IMR-90 (cell line): Measurements from ENCODE around the gene ZNF358. TPM values are rescaled to one million over a fixed set of nuclear protein-coding genes. Genes with fewer than 3 reads are reported as not detected.
A peak's percentile ranks its signal among the peaks of the same experiment; 100 is the strongest.

Experiments used
- ATAC-seq: fragments of 200-7000 bp; cut with Tn5 transposase; 2 replicates; pipeline ENCODE4 v1.9.1; 2020; ENCODE audit warnings: low read depth, mild to moderate bottlenecking, moderate library complexity
- BruUV-seq: library from RNA; stranded (reverse); fragments of 400-500 nt; replicated peaks from 2 replicates; lab custom pipeline; 2021; lab: Mats Ljungman, UMichigan
- CTCF ChIA-PET: fragments of 300-600 bp; formaldehyde crosslinking; extraction: SDS; loops from one replicate; lab custom pipeline; 2021; ENCODE audit warnings: antibody characterized with exemption; lab: Yijun Ruan, JAX
- POLR2A ChIA-PET: fragments of 300-600 bp; sonication (Branson Sonifier 250); formaldehyde crosslinking; loops from one replicate; lab custom pipeline; 2022; ENCODE audit warnings: antibody characterized with exemption; ENCODE audit not compliant: unreplicated experiment; lab: Charles Lee
- DNase-seq: peaks from one replicate; pipeline ENCODE4 v3.0.0; 2013
- H2AFZ ChIP-seq: replicated peaks from 2 replicates; pipeline ENCODE3; 2013; ENCODE audit warnings: low read length, mild to moderate bottlenecking; ENCODE audit not compliant: poor library complexity
- H2AK5ac ChIP-seq: 2 replicates; pipeline ENCODE4 v1.6.1; 2013; ENCODE audit warnings: low read depth, low read length, inconsistent platforms
- H2AK9ac ChIP-seq: replicated peaks from 2 replicates; pipeline ENCODE3; 2013; ENCODE audit warnings: mild to moderate bottlenecking, low read depth, low read length, moderate library complexity; ENCODE audit not compliant: poor library complexity
- H2BK120ac ChIP-seq: 2 replicates; pipeline ENCODE4 v1.6.1; 2013; ENCODE audit warnings: low read depth, low read length, inconsistent platforms
- H2BK15ac ChIP-seq: 3 replicates; pipeline ENCODE4 v1.6.1; 2013; ENCODE audit warnings: low read depth, low read length, inconsistent platforms
- H2BK20ac ChIP-seq: 2 replicates; pipeline ENCODE4 v1.6.1; 2013; ENCODE audit warnings: low read depth, mild to moderate bottlenecking, inconsistent platforms, low read length, moderate library complexity
- H2BK5ac ChIP-seq: 2 replicates; pipeline ENCODE4 v1.6.1; 2013; ENCODE audit warnings: mild to moderate bottlenecking, low read depth, low read length, inconsistent platforms; ENCODE audit not compliant: poor library complexity, severe bottlenecking
- H3K14ac ChIP-seq: replicated peaks from 2 replicates; pipeline ENCODE4 v1.6.1; 2013; ENCODE audit warnings: low read depth, low read length, inconsistent platforms
- H3K18ac ChIP-seq: 2 replicates; pipeline ENCODE4 v1.6.1; 2013; ENCODE audit warnings: low read depth, low read length, control low read depth
- H3K23ac ChIP-seq: 2 replicates; pipeline ENCODE4 v1.6.1; 2013; ENCODE audit warnings: low read depth, low read length, inconsistent platforms
- H3K27ac ChIP-seq: 2 replicates; pipeline ENCODE4 v1.5.1; 2013; ENCODE audit warnings: mild to moderate bottlenecking, control low read depth, low read length; ENCODE audit not compliant: insufficient read depth
- H3K27me3 ChIP-seq: 2 replicates; pipeline ENCODE4 v1.6.1; 2013; ENCODE audit warnings: low read length; ENCODE audit not compliant: control insufficient read depth, insufficient read depth
- H3K36me3 ChIP-seq: 2 replicates; pipeline ENCODE4 v1.6.1; 2013; ENCODE audit warnings: low read length, mixed read lengths; ENCODE audit not compliant: control insufficient read depth, insufficient read depth
- H3K4ac ChIP-seq: 2 replicates; pipeline ENCODE4 v1.6.1; 2013; ENCODE audit warnings: low read depth, low read length, inconsistent platforms
- H3K4me1 ChIP-seq: 2 replicates; pipeline ENCODE4 v1.6.1; 2013; ENCODE audit warnings: low read length, mixed read lengths; ENCODE audit not compliant: control insufficient read depth, insufficient read depth
- H3K4me2 ChIP-seq: 2 replicates; pipeline ENCODE4 v1.6.1; 2013; ENCODE audit warnings: low read depth, mild to moderate bottlenecking, control low read depth, low read length, moderate library complexity
- H3K4me3 ChIP-seq: 2 replicates; pipeline ENCODE4 v1.5.1; 2013; ENCODE audit warnings: low read depth, mild to moderate bottlenecking, control low read depth, low read length, moderate library complexity; ENCODE audit not compliant: insufficient read depth
- H3K56ac ChIP-seq: 2 replicates; pipeline ENCODE4 v1.6.1; 2013; ENCODE audit warnings: low read length, inconsistent platforms; ENCODE audit not compliant: insufficient read depth; ENCODE audit errors: extremely low read depth
- H3K79me1 ChIP-seq, 2 experiments: 2 replicates each; pipeline ENCODE4 v1.6.1; 2013; ENCODE audit warnings: low read length in 2 of 2, inconsistent platforms in 1 of 2, low read depth in 1 of 2
- H3K9ac ChIP-seq: 2 replicates; pipeline ENCODE4 v1.6.1; 2013; ENCODE audit warnings: low read depth, low read length, control low read depth
- H3K9me1 ChIP-seq: 2 replicates; pipeline ENCODE4 v1.6.1; 2013; ENCODE audit warnings: low read length, inconsistent platforms; ENCODE audit not compliant: insufficient read depth
- H3K9me3 ChIP-seq: 2 replicates; pipeline ENCODE4 v1.6.1; 2013; ENCODE audit warnings: low read length; ENCODE audit not compliant: control insufficient read depth, insufficient read depth
- H4K20me1 ChIP-seq: 2 replicates; pipeline ENCODE4 v1.6.1; 2013; ENCODE audit warnings: low read length, inconsistent platforms; ENCODE audit not compliant: insufficient read depth
- H4K5ac ChIP-seq: 2 replicates; pipeline ENCODE4 v1.6.1; 2013; ENCODE audit warnings: mild to moderate bottlenecking, low read depth, low read length, control low read depth
- H4K8ac ChIP-seq, 2 experiments: 2 replicates each; pipeline ENCODE4 v1.6.1; 2013; ENCODE audit warnings: low read depth in 2 of 2, low read length in 2 of 2, control low read depth in 1 of 2, inconsistent platforms in 1 of 2
- H4K91ac ChIP-seq: 2 replicates; pipeline ENCODE4 v1.6.1; 2013; ENCODE audit warnings: low read depth, low read length, inconsistent platforms; ENCODE audit not compliant: insufficient read depth
- BHLHE40 ChIP-seq: fragments of 150-350 bp; IDR thresholded peaks from 2 replicates; pipeline ENCODE4 v1.6.1; 2016; ENCODE audit warnings: mild to moderate bottlenecking, low read depth, low read length
- CEBPB ChIP-seq: IDR thresholded peaks from 2 replicates; pipeline ENCODE4 v1.6.1; 2012; ENCODE audit warnings: low read depth, low read length, improper control_type of control experiment
- CHD1 ChIP-seq: IDR thresholded peaks from 2 replicates; pipeline ENCODE4 v1.6.1; 2012; ENCODE audit warnings: low read depth, low read length, improper control_type of control experiment
- CTCF ChIP-seq: conservative IDR thresholded peaks from 2 replicates; pipeline ENCODE4 v1.5.1; 2012; ENCODE audit warnings: mild to moderate bottlenecking, low read depth, low read length, improper control_type of control experiment
- FOS ChIP-seq: fragments of 150-350 bp; IDR thresholded peaks from 2 replicates; pipeline ENCODE4 v1.6.1; 2016; ENCODE audit warnings: low read depth, low read length
- MAFK ChIP-seq: IDR thresholded peaks from 2 replicates; pipeline ENCODE4 v1.6.1; 2012; ENCODE audit warnings: low read depth, low read length, improper control_type of control experiment
- MAZ ChIP-seq: IDR thresholded peaks from 2 replicates; pipeline ENCODE4 v1.6.1; 2012; ENCODE audit warnings: low read depth, mild to moderate bottlenecking, low read length, improper control_type of control experiment, moderate library complexity, borderline replicate concordance
- RCOR1 ChIP-seq: IDR thresholded peaks from 2 replicates; pipeline ENCODE4 v1.6.1; 2012; ENCODE audit warnings: mild to moderate bottlenecking, low read length, improper control_type of control experiment; ENCODE audit not compliant: insufficient replicate concordance
- SMC3 ChIP-seq: fragments of 150-350 bp; IDR thresholded peaks from 2 replicates; pipeline ENCODE4 v1.6.1; 2016; ENCODE audit warnings: low read depth, mild to moderate bottlenecking, antibody characterized with exemption, low read length, moderate library complexity
- USF2 ChIP-seq: fragments of 150-350 bp; IDR thresholded peaks from 2 replicates; pipeline ENCODE4 v1.6.1; 2017; ENCODE audit warnings: mild to moderate bottlenecking, antibody characterized with exemption, low read length, low read depth
- WGBS, 2 experiments: methylation state at CpG; one replicate each; pipeline versions ENCODE4 v1.1.5 to v1.1.7; 2013; ENCODE audit warnings: missing lambda C conversion rate in 2 of 2; ENCODE audit not compliant: insufficient read length in 1 of 2; ENCODE audit errors: extremely low coverage in 2 of 2; 5-methylcytosine and 5-hydroxymethylcytosine counted together
- dilution Hi-C: fragments of 300-500 bp; cut with HindIII; formaldehyde crosslinking; loops from one replicate; pipeline ENCODE4 v1.14.3; 2018; ENCODE audit warnings: low sequenced_read_pairs; ENCODE audit not compliant: unreplicated experiment
- in situ Hi-C: fragments of 300-500 bp; cut with MboI; formaldehyde crosslinking; loops from 3 replicates; pipeline ENCODE4 v1.14.3; 2019; ENCODE audit warnings: low sequenced_read_pairs, inconsistent platforms, mixed read lengths
- intact Hi-C: fragments of 100-400 bp; cut with micrococcal nuclease; formaldehyde crosslinking; loops from 2 replicates; pipeline ENCODE4 v1.10.0; 2022
- polyA plus RNA-seq, 3 experiments: library from polyadenylated mRNA; depleted of rRNA; stranded (reverse); fragments of >200 nt; gene quantifications; 2 replicates each; pipeline ENCODE4 v1.2.3, GENCODE V29; 2012; ENCODE audit warnings: low replicate concordance in 1 of 3
- total RNA-seq: library from RNA; depleted of rRNA; stranded (reverse); fragments of >200 nt; gene quantifications from 2 replicates; pipeline ENCODE4 v1.2.3, GENCODE V29; 2012

The ZNF358 gene
- total and polyA plus RNA-seq, 2 of the 4 experiments (the other 2 are of a cell fraction) = 5.4 to 30.7 TPM

- intact Hi-C loops (no loop called here), dilution Hi-C loops (no loop called here), in situ Hi-C loops (loop anchor here (5.0 kb wide), 1 partner anchor 237 kb away; no protein-coding TSS in a partner anchor)
- no peaks in the 10 kb centered on the region for H3K4me1 ChIP-seq
- no peak overlapping the region for H2BK15ac ChIP-seq
- no peak overlapping the region for H3K4ac ChIP-seq
- no peaks in the 10 kb centered on the region for H3K27me3 ChIP-seq
- no peak overlapping the region for H2BK5ac ChIP-seq
- no peak overlapping the region for H2AK9ac ChIP-seq
- H3K14ac ChIP-seq = no peak overlapping the region
- no peak overlapping the region for H3K4me2 ChIP-seq
- no peaks in the 10 kb centered on the region for H3K9me1 ChIP-seq
- DNase-seq (no peak), ATAC-seq (no peak)
- CTCF ChIA-PET = interaction anchor here (4.8 kb wide), 1 partner anchor 235 kb away, joined by 53 read pairs; no protein-coding TSS in a partner anchor
- no peak overlapping the region for H3K18ac ChIP-seq
- H4K91ac ChIP-seq = no peak overlapping the region
- H2BK120ac ChIP-seq = no peak overlapping the region
- H3K4me3 ChIP-seq = no peak overlapping the region
- no peak overlapping the region for H4K5ac ChIP-seq
- no CpG with 5 or more reads among the region's 5 CpGs for WGBS, 2 experiments
- H3K23ac ChIP-seq = no peak overlapping the region
- POLR2A ChIA-PET = interaction anchor here (0.7 kb wide), 1 partner anchor 116 kb away, joined by 4 read pairs; the partner anchor contains the start of gene TRAPPC5
- no peak overlapping the region for H3K56ac ChIP-seq
- peaks cover 11% of the 10 kb centered on the region; the same call in 1 of the 2 replicates for H3K36me3 ChIP-seq
- H3K9me3 ChIP-seq = no peaks in the 10 kb centered on the region
- BruUV-seq = no TSS peak
- no peak overlapping the region for H3K27ac ChIP-seq
- H2BK20ac ChIP-seq = no peak overlapping the region
- H4K8ac ChIP-seq = no peak overlapping the region
- TF ChIP-seq CEBPB (peak; percentile 87), USF2 (peak; percentile 63; the same call in 1 of the 2 replicates), FOS (no peak), BHLHE40 (no peak), CTCF (no peak), MAZ (no peak), SMC3 (no peak), RCOR1 (no peak), MAFK (no peak), CHD1 (no peak)
- no peak overlapping the region for H2AFZ ChIP-seq
- H3K79me1 ChIP-seq = no peaks in the 10 kb centered on the region
- H2AK5ac ChIP-seq = no peak overlapping the region
- no peaks in the 10 kb centered on the region for H4K20me1 ChIP-seq
- no peak overlapping the region for H3K9ac ChIP-seq
These were observed 49.4 kb downstream of the ZNF358 start for GRCh38 chr19:7565332-7565731.
